Measurements from ENCODE around the gene TMEM212.

TMEM212 gene

GRCh38 chr3:171815973-171816595 lies 27.1 kb upstream of the TMEM212 start:
- Histone ChIP-seq H3F3A (ENCODE audit: low read depth) (no peaks in the 10 kb centered on the region), H3K9ac (ENCODE audit: low read depth, low read length, poor library complexity, severe bottlenecking) (no peak overlapping the region), H3K27me3 (ENCODE audit: insufficient read depth, low read length, poor library complexity, severe bottlenecking) (no peaks in the 10 kb centered on the region), H3K4me2 (ENCODE audit: low read depth, low read length, poor library complexity, severe bottlenecking) (no peak overlapping the region), H3K9me3 (ENCODE audit: insufficient read depth, low read depth, low read length) (no peaks in the 10 kb centered on the region), H4K20me1 (ENCODE audit: insufficient read depth, low read length, poor library complexity, severe bottlenecking) (no peaks in the 10 kb centered on the region), H3K4me1 (ENCODE audit: insufficient read depth, low read length, poor library complexity, severe bottlenecking) (no peaks in the 10 kb centered on the region), H3K79me2 (ENCODE audit: insufficient read depth, low read length) (no peaks in the 10 kb centered on the region), H2AFZ (ENCODE audit: low read length) (no peak overlapping the region), H3K36me3 (ENCODE audit: insufficient read depth, low read length) (no peaks in the 10 kb centered on the region), H3K9me2 (replicated peaks; ENCODE audit: low read depth, low read length) (no peaks in the 10 kb centered on the region), H3K4me3 (ENCODE audit: low read length, poor library complexity, severe bottlenecking) (no peak overlapping the region)
- no peak for TF ChIP-seq CTCF (conservative IDR thresholded peaks at IDR 0.05; ENCODE audit: low read length)
- no peak for TF ChIP-seq EZH2phosphoT487 (IDR thresholded peaks at IDR 0.05; ENCODE audit: borderline replicate concordance)

- TF ChIP-seq CTCF (conservative IDR thresholded peaks at IDR 0.05; ENCODE audit: low read length), result no peak
- no peak for TF ChIP-seq EZH2phosphoT487 (IDR thresholded peaks at IDR 0.05; ENCODE audit: borderline replicate concordance)
- Histone ChIP-seq H2AFZ (ENCODE audit: low read length) (no peak overlapping the region), H3K4me3 (ENCODE audit: low read length, poor library complexity, severe bottlenecking) (no peak overlapping the region), H4K20me1 (ENCODE audit: insufficient read depth, low read length, poor library complexity, severe bottlenecking) (no peaks in the 10 kb centered on the region), H3F3A (ENCODE audit: low read depth) (no peaks in the 10 kb centered on the region), H3K79me2 (ENCODE audit: insufficient read depth, low read length) (no peaks in the 10 kb centered on the region), H3K9me2 (replicated peaks; ENCODE audit: low read depth, low read length) (no peaks in the 10 kb centered on the region), H3K4me1 (ENCODE audit: insufficient read depth, low read length, poor library complexity, severe bottlenecking) (peaks cover 4% of the 10 kb centered on the region), H3K4me2 (ENCODE audit: low read depth, low read length, poor library complexity, severe bottlenecking) (no peak overlapping the region), H3K9ac (ENCODE audit: low read depth, low read length, poor library complexity, severe bottlenecking) (no peak overlapping the region), H3K27me3 (ENCODE audit: insufficient read depth, low read length, poor library complexity, severe bottlenecking) (no peaks in the 10 kb centered on the region), H3K9me3 (ENCODE audit: insufficient read depth, low read depth, low read length) (no peaks in the 10 kb centered on the region), H3K36me3 (ENCODE audit: insufficient read depth, low read length) (no peaks in the 10 kb centered on the region)
These were observed 25.9 kb upstream of the TMEM212 start for GRCh38 chr3:171817074-171817800.

GRCh38 chr3:171821044-171821443 lies 22.1 kb upstream of the TMEM212 start:
- no peak overlapping the region for H3K4me2 ChIP-seq (ENCODE audit: low read depth, low read length, poor library complexity, severe bottlenecking)
- H3K4me1 ChIP-seq (ENCODE audit: insufficient read depth, low read length, poor library complexity, severe bottlenecking), result peaks cover 4% of the 10 kb centered on the region
- no peak overlapping the region for H2AFZ ChIP-seq (ENCODE audit: low read length)
- H3K27me3 ChIP-seq (ENCODE audit: insufficient read depth, low read length, poor library complexity, severe bottlenecking), result no peaks in the 10 kb centered on the region
- no peak overlapping the region for H3K9ac ChIP-seq (ENCODE audit: low read depth, low read length, poor library complexity, severe bottlenecking)
- TF ChIP-seq EZH2phosphoT487 (IDR thresholded peaks at IDR 0.05; ENCODE audit: borderline replicate concordance) (no peak), CTCF (conservative IDR thresholded peaks at IDR 0.05; ENCODE audit: low read length) (no peak)
- H3K9me3 ChIP-seq (ENCODE audit: insufficient read depth, low read depth, low read length), result no peaks in the 10 kb centered on the region
- H3K36me3 ChIP-seq (ENCODE audit: insufficient read depth, low read length), result no peaks in the 10 kb centered on the region
- H3K79me2 ChIP-seq (ENCODE audit: insufficient read depth, low read length), result no peaks in the 10 kb centered on the region
- H3F3A ChIP-seq (ENCODE audit: low read depth), result no peaks in the 10 kb centered on the region
- no peak overlapping the region for H3K4me3 ChIP-seq (ENCODE audit: low read length, poor library complexity, severe bottlenecking)
- H4K20me1 ChIP-seq (ENCODE audit: insufficient read depth, low read length, poor library complexity, severe bottlenecking), result no peaks in the 10 kb centered on the region
- no peaks in the 10 kb centered on the region for H3K9me2 ChIP-seq (replicated peaks; ENCODE audit: low read depth, low read length)
